Stimulated activated naive CD8-positive, alpha-beta T cell treated with anti-CD3 and anti-CD28 coated beads, Interleukin-15, amount 100 ng/mL, for 72 hours (primary cell): ENCODE data around the gene ASB17.
"Not testable (repeated sequence)": the region's sequence is repeated elsewhere in the genome, so short reads cannot be mapped to it uniquely, and the experiment has no call there.

Source experiments
- ATAC-seq: fragments of 150-1000 bp; cut with Tn5 transposase; 2 replicates; pipeline ENCODE4 v1.10.0; 2021; ENCODE audit warnings: mild to moderate bottlenecking, moderate library complexity
- DNase-seq, 2 donors: peaks; one replicate each; pipeline ENCODE4 v3.0.0; 2021 to 2022
- H3K27ac Mint-ChIP-seq, 2 donors: one replicate each; pipeline ENCODE4 v1.8.0; 2022; ENCODE audit warnings: mild to moderate bottlenecking in 2 of 2, mixed read lengths in 2 of 2, moderate library complexity in 2 of 2
- H3K27me3 Mint-ChIP-seq: one replicate; pipeline ENCODE4 v1.8.0; 2022; ENCODE audit warnings: mixed read lengths
- H3K4me1 Mint-ChIP-seq: one replicate; pipeline ENCODE4 v1.8.0; 2022; ENCODE audit warnings: mild to moderate bottlenecking, mixed read lengths
- H3K4me3 Mint-ChIP-seq, 2 donors: one replicate each; pipeline ENCODE4 v1.8.0; 2022; ENCODE audit warnings: mild to moderate bottlenecking in 2 of 2, mixed read lengths in 2 of 2, moderate library complexity in 1 of 2
- H3K9me3 Mint-ChIP-seq, 2 donors: one replicate each; pipeline ENCODE4 v1.8.0; 2022; ENCODE audit warnings: mixed read lengths in 2 of 2

Gene ASB17

DNA sequence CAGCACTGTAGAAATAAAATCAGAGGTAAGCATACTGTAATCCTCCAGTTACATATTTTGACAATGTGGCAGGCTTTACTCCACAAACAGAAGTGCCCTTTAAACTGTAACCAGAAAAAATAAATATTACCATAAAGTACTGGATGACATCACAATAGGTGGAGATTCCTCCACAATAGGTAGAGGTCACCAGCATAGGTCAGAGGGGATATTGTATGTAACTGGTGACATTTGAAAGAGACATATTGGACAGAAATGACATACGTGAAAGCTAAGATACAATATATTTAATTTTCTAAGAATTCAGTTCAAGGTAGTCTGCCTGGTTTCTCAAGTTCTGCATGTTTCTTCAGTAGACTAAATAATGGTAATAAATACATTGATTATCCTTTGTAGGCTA, at the start of gene ASB17:
TSS of gene ASB17 (minus strand) at position 101 of the 400 bp plus-strand sequence. CDS start 113 bp downstream, outside the sequence.
- H3K27ac Mint-ChIP-seq = no peak within 1 kb of the TSS
- H3K9me3 Mint-ChIP-seq = peaks cover 0 to 4% of the 10 kb centered on the region in 2 donors
- ATAC-seq (no peak), DNase-seq (no peak)
- no peak within 1 kb of the TSS for H3K4me3 Mint-ChIP-seq
- peaks cover 13% of the 10 kb centered on the region for H3K27me3 Mint-ChIP-seq
- H3K4me1 Mint-ChIP-seq = no peaks in the 10 kb centered on the region

GRCh38 chr1:75980972-75981897, 49.0 kb upstream of the ASB17 start:
- no peak overlapping the region for H3K27ac Mint-ChIP-seq
- ATAC-seq (no peak), DNase-seq (no peak)
- peaks cover 12 to 19% of the 10 kb centered on the region in 2 donors for H3K9me3 Mint-ChIP-seq
- no peaks in the 10 kb centered on the region for H3K27me3 Mint-ChIP-seq
- no peak overlapping the region for H3K4me3 Mint-ChIP-seq
- no peaks in the 10 kb centered on the region for H3K4me1 Mint-ChIP-seq

GRCh38 chr1:75970631-75971030, 38.4 kb upstream of the ASB17 start:
- no peak overlapping the region for H3K4me3 Mint-ChIP-seq
- DNase-seq = no peak
- H3K27ac Mint-ChIP-seq = no peak overlapping the region
- no peak for ATAC-seq
- H3K4me1 Mint-ChIP-seq = no peaks in the 10 kb centered on the region
- H3K9me3 Mint-ChIP-seq = peaks cover 0 to 4% of the 10 kb centered on the region in 2 donors
- H3K27me3 Mint-ChIP-seq = peaks cover 13% of the 10 kb centered on the region

DNA sequence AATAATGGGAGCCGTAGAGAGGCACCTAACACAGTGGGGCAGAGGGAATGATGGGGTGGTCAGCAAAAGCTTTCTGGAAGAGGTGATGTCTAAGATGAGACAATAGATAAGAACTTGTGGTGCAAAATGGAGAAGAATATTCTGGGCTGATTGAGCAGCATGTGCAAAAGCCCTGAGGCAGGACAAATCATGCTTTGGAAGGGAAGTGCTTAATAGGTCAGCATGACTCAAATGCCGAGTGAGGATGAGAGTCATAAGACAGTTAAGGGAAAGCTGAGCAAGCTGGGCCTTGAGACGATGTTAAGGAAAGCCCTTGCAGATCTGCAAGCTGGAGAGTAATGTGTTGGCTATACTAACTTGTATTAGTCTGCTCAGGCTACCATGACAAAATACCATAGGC, 37.3 kb upstream of the ASB17 start:
- DNase-seq (no peak), ATAC-seq (no peak)
- no peaks in the 10 kb centered on the region for H3K4me1 Mint-ChIP-seq
- H3K4me3 Mint-ChIP-seq = no peak overlapping the region
- peaks cover 0 to 4% of the 10 kb centered on the region in 2 donors for H3K9me3 Mint-ChIP-seq
- H3K27ac Mint-ChIP-seq = no peak overlapping the region
- peaks cover 13% of the 10 kb centered on the region for H3K27me3 Mint-ChIP-seq

DNA sequence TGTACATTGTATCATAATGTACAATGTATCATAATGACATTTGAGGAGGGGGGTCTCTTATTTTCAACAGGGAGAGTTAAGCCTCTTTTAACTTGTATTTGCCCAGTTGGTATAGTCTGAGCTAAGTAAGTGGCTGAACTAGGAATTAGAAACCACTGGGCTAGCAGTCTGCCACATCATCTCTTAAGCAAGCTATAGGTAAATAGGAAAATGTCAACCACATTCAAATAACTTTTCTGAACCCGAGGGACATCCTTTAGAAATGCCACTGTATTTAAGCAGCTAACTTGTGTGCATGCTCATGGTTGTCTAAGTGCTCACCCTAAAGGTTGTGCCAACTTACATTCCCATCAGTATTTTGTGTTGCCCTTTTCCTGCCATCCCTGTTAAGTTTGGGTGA, 35.5 kb upstream of the ASB17 start:
- Mint-ChIP-seq H3K27ac (no peak overlapping the region), H3K9me3 (peaks cover 0 to 4% of the 10 kb centered on the region in 2 donors), H3K27me3 (peaks cover 6% of the 10 kb centered on the region), H3K4me3 (no peak overlapping the region), H3K4me1 (no peaks in the 10 kb centered on the region)
- no peak for DNase-seq
- no peak for ATAC-seq

DNA sequence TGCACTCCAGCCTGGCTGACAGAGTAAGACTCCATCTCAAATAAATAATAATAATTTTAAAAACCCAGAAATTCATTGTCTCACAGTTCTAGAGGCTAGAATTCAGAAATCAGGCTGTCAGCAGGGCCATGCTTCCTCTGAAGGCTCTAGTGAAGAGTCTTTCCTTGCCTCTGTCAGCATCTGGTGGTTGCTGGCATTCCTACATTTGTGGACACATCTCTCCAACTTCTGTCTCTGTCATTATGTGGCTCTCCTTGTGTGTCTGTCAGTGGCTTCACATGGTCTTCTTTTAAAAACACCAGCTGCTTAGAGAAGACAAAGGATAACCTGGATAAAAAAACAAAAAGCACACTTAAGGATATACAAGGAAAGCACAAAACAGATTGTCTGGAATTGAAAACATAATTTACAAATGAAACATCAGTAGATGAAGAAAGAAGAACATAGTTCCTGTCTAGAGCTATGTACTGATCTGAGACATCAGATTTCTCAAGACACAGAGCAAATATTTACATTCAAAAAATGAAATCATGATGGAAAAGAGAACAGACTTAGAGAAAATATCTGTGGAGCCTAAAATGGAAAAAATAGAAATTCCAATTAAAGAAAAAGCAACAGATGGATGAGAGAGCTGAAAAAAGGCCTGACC, 32.7 kb upstream of the ASB17 start:
- peaks cover 0 to 4% of the 10 kb centered on the region in 2 donors for H3K9me3 Mint-ChIP-seq
- H3K4me1 Mint-ChIP-seq = no peaks in the 10 kb centered on the region
- H3K27ac Mint-ChIP-seq = no peak overlapping the region
- no peaks in the 10 kb centered on the region for H3K27me3 Mint-ChIP-seq
- H3K4me3 Mint-ChIP-seq = no peak overlapping the region
- ATAC-seq (no peak), DNase-seq (no peak)

- not testable (repeated sequence) for H3K4me3 Mint-ChIP-seq, DNase-seq, H3K4me1 Mint-ChIP-seq, ATAC-seq, H3K27me3 Mint-ChIP-seq, H3K27ac Mint-ChIP-seq, H3K9me3 Mint-ChIP-seq
Observed at GRCh38 chr1:75964110-75964759, 32.0 kb upstream of the ASB17 start.

DNA sequence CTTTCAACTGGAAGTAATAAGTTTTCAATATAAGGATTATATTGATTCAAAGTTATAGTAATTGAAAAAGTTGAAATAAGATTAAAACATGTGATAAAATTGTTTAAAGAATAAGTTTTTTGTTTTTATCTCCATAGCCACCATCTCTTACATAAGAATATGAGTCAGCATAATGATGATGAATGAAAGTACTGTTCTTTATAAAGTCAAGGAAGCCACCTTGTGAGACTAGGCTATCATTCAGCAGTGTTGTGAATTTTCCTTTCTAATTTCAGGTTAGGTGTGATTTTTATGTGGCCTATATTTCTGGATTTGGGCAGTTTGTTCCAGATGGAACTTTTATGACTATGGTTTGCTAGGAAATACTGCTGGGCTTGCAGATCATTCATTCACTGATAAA, 22.4 kb upstream of the ASB17 start:
- no peaks in the 10 kb centered on the region for H3K9me3 Mint-ChIP-seq
- no peaks in the 10 kb centered on the region for H3K4me1 Mint-ChIP-seq
- no peak for DNase-seq
- H3K27ac Mint-ChIP-seq = no peak overlapping the region
- H3K27me3 Mint-ChIP-seq = no peaks in the 10 kb centered on the region
- ATAC-seq = no peak
- H3K4me3 Mint-ChIP-seq = no peak overlapping the region

- DNase-seq (no peak), ATAC-seq (no peak)
- Mint-ChIP-seq H3K4me3 (no peak overlapping the region), H3K9me3 (no peaks in the 10 kb centered on the region), H3K4me1 (no peaks in the 10 kb centered on the region), H3K27me3 (no peaks in the 10 kb centered on the region), H3K27ac (no peak overlapping the region)
Observed at GRCh38 chr1:75953461-75953860, 21.3 kb upstream of the ASB17 start.

- Mint-ChIP-seq H3K9me3 (no peaks in the 10 kb centered on the region), H3K27ac (no peak overlapping the region), H3K4me1 (no peaks in the 10 kb centered on the region), H3K27me3 (no peaks in the 10 kb centered on the region), H3K4me3 (no peak overlapping the region)
- DNase-seq (no peak), ATAC-seq (no peak)
Observed at GRCh38 chr1:75952016-75952415, 19.8 kb upstream of the ASB17 start.

DNA sequence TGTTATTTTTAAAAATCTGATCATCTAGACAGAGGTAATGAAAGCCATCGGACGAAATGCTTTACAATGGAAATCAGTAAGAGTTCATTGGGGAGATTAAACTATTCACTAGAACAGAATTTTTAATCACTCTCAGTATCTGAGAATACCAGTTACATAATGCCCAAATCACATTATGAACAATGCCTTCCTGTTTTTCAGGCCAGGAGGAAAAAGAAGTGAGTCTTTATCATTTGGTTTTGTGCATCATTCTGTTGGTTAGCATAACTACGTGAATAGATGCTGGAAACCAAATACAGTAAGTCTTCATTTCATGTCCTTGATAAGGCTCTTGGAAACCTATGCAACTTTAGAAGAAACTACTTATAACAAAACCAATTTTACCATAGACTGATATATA, 18.0 kb upstream of the ASB17 start:
- Mint-ChIP-seq H3K9me3 (peaks cover 5 to 6% of the 10 kb centered on the region in 2 donors), H3K27ac (no peak overlapping the region), H3K4me3 (no peak overlapping the region), H3K4me1 (no peaks in the 10 kb centered on the region), H3K27me3 (no peaks in the 10 kb centered on the region)
- DNase-seq (no peak), ATAC-seq (no peak)

DNA sequence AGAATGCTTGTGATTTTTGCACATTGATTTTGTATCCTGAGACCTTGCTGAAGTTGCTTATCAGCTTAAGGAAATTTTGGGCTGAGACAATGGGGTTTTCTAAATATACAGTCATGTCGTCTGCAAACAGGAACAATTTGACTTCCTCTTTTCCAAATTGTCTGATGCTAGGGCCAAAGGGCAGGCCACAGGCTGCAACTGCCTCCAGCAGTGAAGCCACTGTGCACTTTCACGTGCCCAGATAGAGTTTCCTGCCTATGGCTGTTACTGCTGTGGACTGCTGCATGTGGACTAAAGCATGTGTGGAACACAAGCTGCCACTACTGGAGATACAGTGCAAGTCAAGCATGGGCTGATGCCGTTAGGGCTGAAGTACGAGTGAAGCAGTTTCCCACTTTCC, 10.8 kb upstream of the ASB17 start:
- not testable (repeated sequence) for DNase-seq, H3K27ac Mint-ChIP-seq, H3K4me1 Mint-ChIP-seq, H3K4me3 Mint-ChIP-seq, H3K27me3 Mint-ChIP-seq, ATAC-seq
- H3K9me3 Mint-ChIP-seq = peaks cover 15 to 16% of the 10 kb centered on the region in 2 donors

GRCh38 chr1:75937034-75937433, 4.8 kb upstream of the ASB17 start:
- H3K4me1 Mint-ChIP-seq = no peaks in the 10 kb centered on the region
- H3K9me3 Mint-ChIP-seq = no peaks in the 10 kb centered on the region
- no peak for ATAC-seq
- no peak overlapping the region for H3K27ac Mint-ChIP-seq
- no peak for DNase-seq
- no peak overlapping the region for H3K4me3 Mint-ChIP-seq
- H3K27me3 Mint-ChIP-seq = no peaks in the 10 kb centered on the region

DNA sequence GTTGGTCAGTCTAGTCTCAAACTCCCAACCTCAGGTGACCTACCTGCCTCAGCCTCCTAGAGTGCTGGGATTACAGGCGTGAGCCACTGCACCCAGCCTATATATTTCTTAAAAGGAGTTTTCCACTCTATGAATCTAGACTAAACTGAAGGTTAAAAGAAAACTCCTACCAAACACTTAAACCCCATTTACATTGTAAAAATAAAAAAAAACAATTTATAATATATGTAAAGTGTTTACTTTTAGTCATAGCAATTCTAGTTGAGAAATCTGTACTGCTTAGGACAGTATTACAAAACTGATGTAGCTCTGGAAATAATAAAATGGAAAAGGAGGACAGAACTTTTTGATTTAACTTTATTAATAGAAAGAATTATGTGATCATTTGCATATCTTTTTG, 9.5 kb downstream of the ASB17 start:
- H3K4me3 Mint-ChIP-seq = no peak overlapping the region
- no peaks in the 10 kb centered on the region for H3K4me1 Mint-ChIP-seq
- no peak for ATAC-seq
- H3K9me3 Mint-ChIP-seq = no peaks in the 10 kb centered on the region
- no peak overlapping the region for H3K27ac Mint-ChIP-seq
- peaks cover 14% of the 10 kb centered on the region for H3K27me3 Mint-ChIP-seq
- no peak for DNase-seq

- no peak overlapping the region for H3K4me3 Mint-ChIP-seq
- H3K27ac Mint-ChIP-seq = no peak overlapping the region
- H3K4me1 Mint-ChIP-seq = no peaks in the 10 kb centered on the region
- no peaks in the 10 kb centered on the region for H3K9me3 Mint-ChIP-seq
- ATAC-seq (no peak), DNase-seq (no peak)
- peaks cover 14% of the 10 kb centered on the region for H3K27me3 Mint-ChIP-seq
Observed at GRCh38 chr1:75916834-75917233, 15.4 kb downstream of the ASB17 start.

- DNase-seq (no peak), ATAC-seq (no peak)
- H3K4me1 Mint-ChIP-seq = no peaks in the 10 kb centered on the region
- no peak overlapping the region for H3K27ac Mint-ChIP-seq
- H3K9me3 Mint-ChIP-seq = peaks cover 5 to 10% of the 10 kb centered on the region in 2 donors
- peaks cover 20% of the 10 kb centered on the region for H3K27me3 Mint-ChIP-seq
- H3K4me3 Mint-ChIP-seq = no peak overlapping the region
Observed at GRCh38 chr1:75908717-75909152, 23.5 kb downstream of the ASB17 start.
